Pulmonary artery endothelial cell (primary cell): ENCODE measurements around the gene ZSWIM8. TPM values are rescaled to one million over a fixed set of nuclear protein-coding genes. Genes with fewer than 3 reads are reported as not detected.
A peak's percentile ranks its signal among the peaks of the same experiment; 100 is the strongest.
"Not testable (repeated sequence)": the region's sequence is repeated elsewhere in the genome, so short reads cannot be mapped to it uniquely, and the experiment has no call there.

ENCODE experiments used
- DNase-seq: peaks from one replicate; pipeline ENCODE4 v3.0.0-alpha.2; 2011; ENCODE audit warnings: low read depth, low spot score
- total RNA-seq: library from RNA; depleted of rRNA; stranded (reverse); fragments of >200 nt; gene quantifications from 2 replicates; pipeline ENCODE4 v1.2.3, GENCODE V29; 2014

Gene ZSWIM8
- total RNA-seq, 1 donor from 2014 or later: 31.5 TPM

GRCh38 chr10:73773152-73773879 is 12.1 kb upstream of the ZSWIM8 start:
- no peak for DNase-seq

DNA sequence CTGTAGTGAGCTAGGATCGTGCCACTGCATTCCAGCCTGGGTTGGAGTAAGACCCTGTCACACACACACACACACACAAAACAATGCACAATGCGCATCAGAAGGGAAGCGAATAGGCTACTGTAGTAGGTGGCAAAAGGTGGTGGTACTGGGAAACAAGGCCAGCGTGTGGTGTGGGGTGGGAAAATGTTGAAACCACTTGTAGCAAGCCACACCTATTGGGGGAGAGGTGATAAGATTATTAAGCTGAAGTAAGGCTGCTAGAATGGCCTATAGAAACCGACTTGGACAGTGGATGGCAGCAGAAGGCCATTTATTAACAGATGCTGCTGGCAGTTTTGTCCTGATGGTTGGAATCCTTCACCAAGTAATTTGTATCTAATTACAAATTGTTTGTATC is 10.8 kb upstream of the ZSWIM8 start:
- DNase-seq: no peak

DNA sequence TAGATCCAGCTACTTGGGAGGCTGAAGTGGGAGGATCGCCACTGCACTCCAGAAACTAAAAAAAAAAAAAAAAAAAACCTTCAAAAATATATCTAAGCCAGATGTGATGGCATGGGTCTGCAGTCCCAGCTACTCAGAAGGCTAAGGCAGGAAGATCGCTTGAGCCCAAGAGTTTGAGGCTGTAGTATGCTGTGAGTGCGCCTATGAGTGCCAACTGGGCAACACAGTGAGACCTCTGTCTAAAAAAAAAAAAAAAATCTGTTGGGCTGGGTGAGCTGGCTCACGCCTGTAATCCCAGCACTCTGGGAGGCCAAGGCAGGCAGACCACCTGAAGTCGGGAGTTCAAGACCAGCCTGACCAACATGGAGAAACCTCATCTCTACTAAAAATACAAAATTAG is 6.4 kb upstream of the ZSWIM8 start:
- no peak for DNase-seq

- no peak for DNase-seq
Measured at GRCh38 chr10:73779539-73780197, 5.7 kb upstream of the ZSWIM8 start.

GRCh38 chr10:73780301-73780700 is 5.1 kb upstream of the ZSWIM8 start:
- DNase-seq: no peak

GRCh38 chr10:73780966-73781365 is 4.4 kb upstream of the ZSWIM8 start:
- no peak for DNase-seq

DNA sequence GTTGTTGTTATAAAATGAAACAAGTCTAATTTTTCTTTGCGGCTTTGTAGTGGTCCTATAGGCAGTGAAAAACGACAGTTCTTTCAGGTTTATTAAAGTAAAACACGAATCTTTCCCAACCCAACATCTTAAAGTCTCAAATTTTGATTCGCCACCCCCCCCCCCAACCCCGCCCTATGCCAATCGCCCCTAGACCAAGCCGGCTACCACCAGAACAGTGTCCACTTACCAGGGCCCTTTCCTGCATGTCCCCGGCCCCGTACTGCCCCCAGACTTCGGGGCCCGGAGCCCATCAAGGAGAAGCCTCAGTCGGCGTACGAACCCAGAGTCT is 3.9 kb upstream of the ZSWIM8 start:
- no peak for DNase-seq

- peak; percentile 61 for DNase-seq
Measured at GRCh38 chr10:73781879-73782748, 3.3 kb upstream of the ZSWIM8 start, which contains the start of gene CHCHD1. TSS of gene CHCHD1 (plus strand) at chr10:73782048. CDS start at chr10:73782076, 28 bp downstream.

DNA sequence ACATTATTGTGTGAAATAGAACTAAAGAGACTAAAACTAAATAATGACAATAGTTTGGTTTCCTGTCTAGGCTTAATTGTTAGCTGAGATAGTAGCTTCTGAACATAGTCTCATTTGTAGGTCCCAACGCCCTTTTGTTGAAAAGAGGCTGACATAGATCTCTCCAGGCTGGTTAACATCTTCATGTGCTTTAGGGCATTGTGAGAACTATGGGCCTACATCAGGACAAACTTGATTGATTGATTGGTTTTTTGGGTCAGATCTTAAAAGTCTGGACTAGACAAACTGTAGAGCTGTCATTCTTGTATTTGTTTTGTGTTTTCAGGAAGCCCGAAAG is 2.7 kb upstream of the ZSWIM8 start:
- no peak for DNase-seq

- no peak for DNase-seq
Measured at GRCh38 chr10:73785721-73786511, 510 bp downstream of the ZSWIM8 start.

DNA sequence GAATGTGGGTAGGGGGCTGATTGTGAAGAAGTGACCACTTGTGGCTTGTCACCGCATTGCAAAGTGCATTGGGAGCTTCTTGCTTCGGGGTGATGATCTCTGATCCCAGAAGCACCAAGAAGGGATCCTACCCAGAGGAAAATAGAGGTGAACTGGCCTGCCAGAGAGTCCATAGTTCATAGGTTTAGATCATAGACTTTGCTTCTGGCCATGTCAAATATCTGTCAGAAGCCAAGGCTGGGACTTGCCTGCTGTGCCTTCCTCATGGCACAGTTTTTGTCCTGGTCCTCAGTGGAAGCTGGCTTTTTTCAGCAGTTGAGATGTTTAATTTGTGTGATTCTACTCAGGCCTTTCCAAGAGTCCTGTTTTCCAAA is 1.1 kb downstream of the ZSWIM8 start:
- no peak for DNase-seq

DNA sequence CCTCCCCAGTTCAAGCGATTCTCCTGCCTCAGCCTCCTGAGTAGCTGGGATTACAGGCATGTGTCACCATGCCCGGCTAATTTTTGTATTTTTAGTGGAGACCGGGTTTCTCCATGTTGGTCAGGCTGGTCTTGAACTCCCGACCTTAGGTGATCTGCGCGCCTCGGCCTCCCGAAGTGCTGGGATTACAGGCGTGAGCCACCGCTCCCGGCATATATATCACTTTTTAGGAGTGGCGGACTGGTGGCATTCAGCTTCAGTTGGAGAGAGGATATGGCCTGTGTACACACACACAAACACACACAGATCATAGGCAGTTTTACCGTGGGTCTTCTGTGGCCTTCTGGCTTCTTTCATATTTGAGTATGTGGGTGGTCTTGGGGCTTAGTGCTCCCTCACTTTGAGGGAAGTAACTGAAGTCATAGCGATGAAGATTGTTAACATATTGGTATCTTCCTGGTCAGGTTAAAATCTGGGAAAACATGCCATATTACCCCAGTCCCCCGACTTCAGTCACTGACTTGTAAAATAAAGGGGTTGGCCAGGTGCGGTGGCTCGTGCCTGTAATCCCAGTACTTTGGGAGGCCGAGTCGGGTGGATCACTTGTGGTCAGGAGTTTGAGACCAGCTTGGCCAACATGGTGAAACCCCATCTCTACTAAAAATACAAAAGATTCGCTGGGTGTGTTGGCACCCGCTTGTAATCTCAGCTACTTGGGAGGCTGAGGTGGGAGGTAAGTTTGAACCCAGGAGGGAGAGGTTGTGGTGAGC is 1.8 kb downstream of the ZSWIM8 start:
- not testable (repeated sequence) for DNase-seq

DNA sequence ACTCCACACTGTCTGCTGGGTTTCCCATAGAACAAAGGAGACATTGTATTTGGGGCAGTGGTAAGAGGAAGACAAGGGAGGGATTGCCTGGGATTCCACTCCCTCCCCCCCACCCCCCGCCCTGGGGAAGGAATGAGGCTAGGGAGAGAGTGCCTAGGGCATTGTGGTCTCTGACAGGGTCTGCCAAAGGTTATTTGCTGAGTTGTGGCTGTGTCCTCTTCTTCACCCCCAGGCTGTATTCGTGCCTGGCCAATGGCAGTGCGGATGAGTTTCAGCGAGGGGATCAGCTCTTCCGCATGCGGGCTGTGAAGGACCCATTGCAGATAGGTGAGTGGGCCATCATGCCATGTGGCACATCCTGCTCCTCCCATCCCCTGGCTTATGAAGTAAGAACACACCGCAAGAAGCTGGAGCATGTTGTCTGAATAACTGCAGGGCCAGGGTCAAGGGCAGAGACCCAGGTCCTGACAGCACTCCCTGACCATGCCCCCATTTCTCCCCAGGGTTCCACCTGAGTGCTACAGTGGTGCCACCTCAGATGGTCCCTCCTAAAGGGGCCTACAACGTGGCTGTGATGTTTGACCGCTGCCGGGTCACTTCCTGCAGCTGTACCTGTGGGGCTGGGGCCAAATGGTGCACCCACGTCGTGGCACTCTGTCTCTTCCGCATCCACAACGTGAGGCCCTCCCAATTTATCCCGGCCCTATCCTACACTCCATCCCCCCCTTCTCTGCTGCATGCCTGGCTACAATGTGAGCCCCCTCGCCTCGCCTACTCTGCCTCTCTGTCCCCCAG is 3.7 kb downstream of the ZSWIM8 start:
- DNase-seq: no peak

GRCh38 chr10:73789659-73790055 is 4.3 kb downstream of the ZSWIM8 start:
- no peak for DNase-seq

- no peak for DNase-seq
Measured at GRCh38 chr10:73790886-73791625, 5.7 kb downstream of the ZSWIM8 start.

GRCh38 chr10:73791871-73792400 is 6.5 kb downstream of the ZSWIM8 start:
- DNase-seq: no peak

DNA sequence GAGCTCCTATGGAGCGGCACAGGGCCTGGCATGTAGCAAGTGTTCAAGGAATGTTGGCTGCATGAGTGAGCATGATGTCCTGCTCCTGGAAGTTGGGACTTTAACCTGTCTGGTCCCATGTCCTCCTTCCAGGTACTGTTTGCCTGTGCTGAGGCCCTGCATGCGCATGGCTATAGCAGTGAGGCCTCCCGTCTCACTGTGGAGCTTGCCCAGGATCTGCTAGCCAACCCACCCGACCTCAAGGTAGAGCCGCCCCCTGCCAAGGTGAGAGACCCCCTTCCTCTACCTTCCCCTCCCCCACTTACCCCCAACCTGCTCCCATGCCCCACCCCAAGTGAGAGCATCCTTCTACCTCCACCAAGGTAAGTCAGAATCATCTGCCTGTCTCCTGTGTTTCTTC is 8.1 kb downstream of the ZSWIM8 start:
- no peak for DNase-seq

DNA sequence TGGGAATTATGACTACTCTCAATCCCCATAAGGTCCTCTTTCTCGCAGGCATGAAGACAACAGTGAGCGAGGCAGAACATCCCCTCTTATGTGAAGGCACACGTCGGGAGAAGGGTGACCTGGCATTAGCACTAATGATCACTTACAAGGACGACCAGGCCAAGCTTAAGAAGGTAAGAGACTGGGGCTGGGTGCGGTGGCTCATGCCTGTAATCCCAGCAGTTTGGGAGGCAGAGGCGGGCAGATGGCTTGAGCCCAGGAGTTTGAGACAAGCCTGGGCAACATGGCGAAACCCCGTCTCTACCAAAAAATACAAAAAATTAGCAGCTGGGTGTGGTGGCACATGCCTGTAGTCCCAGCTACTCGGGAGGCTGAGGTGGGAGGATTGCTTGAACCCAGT is 10.1 kb downstream of the ZSWIM8 start:
- not testable (repeated sequence) for DNase-seq

DNA sequence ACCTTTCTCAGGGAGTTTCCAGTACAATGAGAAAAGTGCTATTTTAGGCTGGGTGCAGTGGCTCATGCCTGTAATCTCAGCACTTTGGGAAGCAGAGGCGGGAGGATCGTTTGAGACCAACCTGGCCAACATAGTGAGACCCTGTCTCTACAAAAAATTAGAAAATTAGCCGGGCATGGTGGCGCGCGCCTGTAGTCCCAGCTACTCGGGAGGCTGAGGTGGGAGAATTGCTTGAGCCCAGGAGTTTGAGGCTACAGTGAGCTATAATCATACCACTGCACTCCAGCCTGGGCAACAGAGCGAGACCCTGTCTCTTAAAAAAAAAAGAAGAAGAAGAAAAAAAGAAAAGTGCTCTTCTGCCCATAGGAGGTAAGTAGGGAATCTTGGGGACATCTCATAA is 10.6 kb downstream of the ZSWIM8 start:
- not testable (repeated sequence) for DNase-seq
